Measurements from ENCODE around the gene PMF1. TPM values are rescaled to one million over a fixed set of nuclear protein-coding genes. Genes with fewer than 3 reads are reported as not detected.

PMF1 gene
- total RNA-seq, 2 donors from 2014 or later = 64.6 to 125 TPM

DNA sequence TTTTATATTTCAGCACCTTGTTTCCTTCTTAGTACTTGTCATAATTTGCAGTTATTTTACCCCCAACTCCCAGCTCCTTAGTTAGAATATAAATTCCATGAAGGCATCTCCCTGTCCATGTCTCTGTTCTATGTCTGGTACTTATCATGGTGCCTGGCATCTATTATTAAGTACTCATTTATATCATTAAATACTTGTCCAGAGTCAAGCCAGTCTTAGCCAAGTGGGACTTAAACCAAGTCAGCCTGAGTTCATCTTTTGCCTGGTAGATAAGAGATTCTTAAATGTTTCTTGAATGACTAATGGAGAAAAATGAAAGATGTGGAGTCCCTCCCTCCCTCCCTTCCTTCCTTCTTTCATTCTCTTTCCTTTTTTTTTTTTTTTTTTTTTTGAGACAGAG lies 9.5 kb upstream of the PMF1 start:
- no peaks in the 10 kb centered on the region for H3K36me3 ChIP-seq
- H3K4me3 ChIP-seq = no peak overlapping the region
- intact Hi-C loops (cut with DNase I) = no loop called here
- H3K9me3 ChIP-seq = no peaks in the 10 kb centered on the region
- no peak overlapping the region for H3K27ac ChIP-seq
- H3K4me1 ChIP-seq (replicated peaks) = no peaks in the 10 kb centered on the region
- DNase-seq (ENCODE audit: low spot score) = no peak
- no peak for TF ChIP-seq POLR2AphosphoS5 (IDR thresholded peaks at IDR 0.05)
- no peak for TF ChIP-seq POLR2A (IDR thresholded peaks at IDR 0.05)
- TF ChIP-seq, protein P1, sequence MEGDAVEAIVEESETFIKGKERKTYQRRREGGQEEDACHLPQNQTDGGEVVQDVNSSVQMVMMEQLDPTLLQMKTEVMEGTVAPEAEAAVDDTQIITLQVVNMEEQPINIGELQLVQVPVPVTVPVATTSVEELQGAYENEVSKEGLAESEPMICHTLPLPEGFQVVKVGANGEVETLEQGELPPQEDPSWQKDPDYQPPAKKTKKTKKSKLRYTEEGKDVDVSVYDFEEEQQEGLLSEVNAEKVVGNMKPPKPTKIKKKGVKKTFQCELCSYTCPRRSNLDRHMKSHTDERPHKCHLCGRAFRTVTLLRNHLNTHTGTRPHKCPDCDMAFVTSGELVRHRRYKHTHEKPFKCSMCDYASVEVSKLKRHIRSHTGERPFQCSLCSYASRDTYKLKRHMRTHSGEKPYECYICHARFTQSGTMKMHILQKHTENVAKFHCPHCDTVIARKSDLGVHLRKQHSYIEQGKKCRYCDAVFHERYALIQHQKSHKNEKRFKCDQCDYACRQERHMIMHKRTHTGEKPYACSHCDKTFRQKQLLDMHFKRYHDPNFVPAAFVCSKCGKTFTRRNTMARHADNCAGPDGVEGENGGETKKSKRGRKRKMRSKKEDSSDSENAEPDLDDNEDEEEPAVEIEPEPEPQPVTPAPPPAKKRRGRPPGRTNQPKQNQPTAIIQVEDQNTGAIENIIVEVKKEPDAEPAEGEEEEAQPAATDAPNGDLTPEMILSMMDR (IDR thresholded peaks at IDR 0.05) = no peak
- H3K27me3 ChIP-seq (replicated peaks; ENCODE audit: insufficient read depth) = no peaks in the 10 kb centered on the region

DNA sequence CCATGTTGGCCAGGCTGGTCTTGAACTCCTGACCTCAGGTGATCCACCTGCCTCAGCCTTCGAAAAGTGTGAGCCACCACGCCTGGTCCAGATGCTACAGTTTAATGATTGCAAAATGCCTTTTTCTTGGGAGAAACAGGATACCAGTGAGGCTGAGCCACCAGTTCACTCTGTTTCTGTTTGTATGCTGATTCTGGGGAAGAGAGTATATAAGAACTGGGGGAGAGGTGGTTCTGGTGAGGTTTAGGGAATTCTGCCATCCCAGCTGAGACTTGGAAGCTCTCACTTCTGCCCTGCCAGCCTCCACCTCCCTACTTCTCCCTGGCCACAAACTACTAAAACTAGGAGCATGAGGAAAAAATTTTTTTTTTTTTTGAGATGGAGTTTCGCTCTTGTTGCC lies 8.1 kb upstream of the PMF1 start:
- DNase-seq (ENCODE audit: low spot score) = no peak
- Histone ChIP-seq H3K27me3 (replicated peaks; ENCODE audit: insufficient read depth) (no peaks in the 10 kb centered on the region), H3K4me3 (no peak overlapping the region), H3K9me3 (no peaks in the 10 kb centered on the region), H3K27ac (no peak overlapping the region), H3K36me3 (no peaks in the 10 kb centered on the region), H3K4me1 (replicated peaks) (no peaks in the 10 kb centered on the region)
- no peak for TF ChIP-seq POLR2A (IDR thresholded peaks at IDR 0.05)
- 94% methylated on average over 3 of the region's 3 CpGs for WGBS
- intact Hi-C loops (cut with DNase I) = no loop called here

DNA sequence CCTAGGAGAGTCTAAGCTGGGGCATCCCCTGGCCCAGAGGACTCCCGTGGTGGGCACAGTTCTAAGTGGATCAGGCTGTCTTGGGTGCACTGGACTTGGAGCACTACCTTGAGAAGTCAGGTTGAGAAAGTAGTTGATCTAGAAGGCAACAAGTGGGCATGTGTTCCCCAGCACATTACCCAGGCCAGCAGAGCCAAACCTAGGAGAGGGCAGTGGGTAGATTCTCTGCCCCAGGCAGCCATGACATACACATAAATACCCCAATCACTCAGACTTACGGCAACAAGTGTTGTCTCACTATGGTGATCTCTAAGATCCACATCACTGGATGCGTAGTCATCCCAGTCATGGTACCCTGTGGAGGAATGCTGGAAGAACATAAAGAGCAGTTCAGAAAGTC lies 1.6 kb upstream of the PMF1 start:
- no peaks in the 10 kb centered on the region for H3K9me3 ChIP-seq
- intact Hi-C loops (cut with DNase I) = loop anchor here (5.0 kb wide), 2 partner anchors 64 to 114 kb away; no protein-coding TSS in a partner anchor
- TF ChIP-seq, protein P1 (IDR thresholded peaks at IDR 0.05) = no peak
- TF ChIP-seq POLR2A (IDR thresholded peaks at IDR 0.05) (no peak), POLR2AphosphoS5 (IDR thresholded peaks at IDR 0.05) (no peak)
- WGBS = 91% methylated on average over 3 of the region's 3 CpGs
- H3K27ac ChIP-seq = no peak overlapping the region
- DNase-seq (ENCODE audit: low spot score) = no peak
- no peak overlapping the region for H3K4me3 ChIP-seq
- H3K27me3 ChIP-seq (replicated peaks; ENCODE audit: insufficient read depth) = no peaks in the 10 kb centered on the region
- H3K4me1 ChIP-seq (replicated peaks) = peaks cover 10% of the 10 kb centered on the region
- no peaks in the 10 kb centered on the region for H3K36me3 ChIP-seq

DNA sequence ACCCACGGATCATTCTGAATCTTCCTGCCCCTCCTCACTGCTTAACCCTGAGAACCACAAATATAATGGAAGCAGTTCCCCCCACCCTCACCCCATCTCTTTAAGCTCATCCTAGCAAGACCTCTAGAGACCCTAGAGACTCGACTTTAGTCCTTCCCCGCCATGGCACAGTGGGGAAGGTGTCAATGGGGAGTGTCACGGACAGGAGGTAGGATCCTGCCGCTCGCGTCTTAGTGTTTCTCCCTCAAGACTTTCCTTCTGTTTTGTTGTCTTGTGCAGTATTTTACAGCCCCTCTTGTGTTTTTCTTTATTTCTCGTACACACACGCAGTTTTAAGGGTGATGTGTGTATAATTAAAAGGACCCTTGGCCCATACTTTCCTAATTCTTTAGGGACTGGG lies 677 bp upstream of the PMF1 start:
- H3K36me3 ChIP-seq = no peaks in the 10 kb centered on the region

DNA sequence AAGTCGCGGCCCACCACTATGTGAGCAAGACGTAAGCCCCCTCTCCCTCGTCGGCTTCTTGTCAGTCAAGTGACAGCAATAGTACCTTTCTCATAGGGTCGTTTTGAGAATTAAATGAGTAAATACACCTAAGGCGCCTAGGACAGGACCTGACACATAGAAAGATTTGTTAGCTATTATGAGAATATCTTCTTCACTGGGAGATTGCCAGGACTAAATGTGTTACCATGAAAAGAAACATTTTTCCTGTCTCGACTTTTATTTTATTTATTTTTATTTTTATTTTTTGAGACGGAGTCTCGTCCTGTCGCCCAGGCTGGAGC lies 798 bp downstream of the PMF1 start:
- Histone ChIP-seq H3K9me3 (no peaks in the 10 kb centered on the region), H3K4me3 (peak overlapping the region; percentile 49 to 56), H3K4me1 (replicated peaks) (peaks cover 13% of the 10 kb centered on the region), H3K36me3 (no peaks in the 10 kb centered on the region), H3K27me3 (replicated peaks; ENCODE audit: insufficient read depth) (no peaks in the 10 kb centered on the region), H3K27ac (peak overlapping the region; percentile 93)
- DNase-seq (ENCODE audit: low spot score) = no peak
- intact Hi-C loops (cut with DNase I) = loop anchor here (2.0 to 5.0 kb wide), 3 partner anchors 21 to 116 kb away; no protein-coding TSS in a partner anchor
- 7% methylated on average over 11 of the region's 11 CpGs for WGBS
- TF ChIP-seq POLR2AphosphoS5 (IDR thresholded peaks at IDR 0.05) (no peak), POLR2A (IDR thresholded peaks at IDR 0.05) (no peak)
- TF ChIP-seq, protein P1 (IDR thresholded peaks at IDR 0.05) = no peak

More for the DNA sequence above, 677 bp upstream of the PMF1 start:
- no peak overlapping the region for H3K4me3 ChIP-seq
- TF ChIP-seq, protein P1 (IDR thresholded peaks at IDR 0.05) = no peak
- no peak for TF ChIP-seq POLR2AphosphoS5 (IDR thresholded peaks at IDR 0.05)
- TF ChIP-seq POLR2A (IDR thresholded peaks at IDR 0.05) = no peak
- H3K4me1 ChIP-seq (replicated peaks) = peaks cover 10% of the 10 kb centered on the region
- DNase-seq (ENCODE audit: low spot score) = no peak
- peak overlapping the region; percentile 93 for H3K27ac ChIP-seq
- WGBS = 83% methylated on average over 9 of the region's 9 CpGs
- intact Hi-C loops (cut with DNase I) = loop anchor here (2.0 to 5.0 kb wide), 3 partner anchors 19 to 115 kb away; no protein-coding TSS in a partner anchor
- H3K9me3 ChIP-seq = no peaks in the 10 kb centered on the region
- no peaks in the 10 kb centered on the region for H3K27me3 ChIP-seq (replicated peaks; ENCODE audit: insufficient read depth)

Measured in prostate gland (tissue), 2 donors.